ENCODE data around the gene THRA.
A peak's percentile ranks its signal among the peaks of the same experiment; 100 is the strongest.

The THRA gene

GRCh38 chr17:40087049-40087794 lies 24.5 kb downstream of the THRA start:
- no peak for DNase-seq

- DNase-seq: no peak
Observed at GRCh38 chr17:40087903-40088718, 25.3 kb downstream of the THRA start.

- no peak for DNase-seq
Observed at GRCh38 chr17:40089077-40089895, 26.5 kb downstream of the THRA start.

GRCh38 chr17:40090237-40091119 lies 27.7 kb downstream of the THRA start:
- DNase-seq: no peak

- DNase-seq: no peak
Observed at GRCh38 chr17:40091691-40092397, 29.1 kb downstream of the THRA start.

- no peak for DNase-seq
Observed at GRCh38 chr17:40092581-40092980, 29.8 kb downstream of the THRA start.

GRCh38 chr17:40093005-40093579 lies 30.3 kb downstream of the THRA start:
- DNase-seq: no peak

GRCh38 chr17:40093580-40094201 lies 30.9 kb downstream of the THRA start:
- DNase-seq: no peak

GRCh38 chr17:40094874-40095273 lies 32.1 kb downstream of the THRA start:
- no peak for DNase-seq

- no peak for DNase-seq
Observed at GRCh38 chr17:40095351-40095943, 32.7 kb downstream of the THRA start.

- DNase-seq: no peak
Observed at GRCh38 chr17:40095944-40096791, 33.4 kb downstream of the THRA start.

- no peak for DNase-seq
Observed at GRCh38 chr17:40097087-40097486, 34.3 kb downstream of the THRA start.

- DNase-seq: no peak
Observed at GRCh38 chr17:40097931-40098845, 35.4 kb downstream of the THRA start.

GRCh38 chr17:40098846-40099618 lies 36.3 kb downstream of the THRA start:
- peak; percentile 77 for DNase-seq

- DNase-seq: no peak
Observed at GRCh38 chr17:40099619-40100418, 37.1 kb downstream of the THRA start.

- DNase-seq: no peak
Observed at GRCh38 chr17:40100419-40100668, 37.6 kb downstream of the THRA start, which contains the start of gene NR1D1. Gene NR1D1, minus strand, starts transcription at chr17:40100589. Its CDS starts 495 bp downstream, at chr17:40100094.
